Right renal pelvis (tissue), 4 donors: Measurements from ENCODE around the gene EXD3. TPM values are rescaled to one million over a fixed set of nuclear protein-coding genes. Genes with fewer than 3 reads are reported as not detected.
"Not testable (repeated sequence)": the region's sequence is repeated elsewhere in the genome, so short reads cannot be mapped to it uniquely, and the experiment has no call there.

Source experiments
- DNase-seq, 4 donors: peaks; one replicate each; pipeline ENCODE4 v3.0.0-alpha.2; 2013; ENCODE audit warnings: low read depth in 4 of 4, low spot score in 3 of 4, missing footprints in 1 of 4
- polyA plus RNA-seq, 4 donors: library from polyadenylated mRNA; unstranded; fragments of 120-200 nt; gene quantifications; one replicate each; pipeline ENCODE4 v1.2.1, GENCODE V29; 2013; ENCODE audit not compliant: insufficient read length in 4 of 4

The EXD3 gene
- polyA plus RNA-seq, 4 donors = 12.5 to 19.3 (median 13.8) TPM

DNA sequence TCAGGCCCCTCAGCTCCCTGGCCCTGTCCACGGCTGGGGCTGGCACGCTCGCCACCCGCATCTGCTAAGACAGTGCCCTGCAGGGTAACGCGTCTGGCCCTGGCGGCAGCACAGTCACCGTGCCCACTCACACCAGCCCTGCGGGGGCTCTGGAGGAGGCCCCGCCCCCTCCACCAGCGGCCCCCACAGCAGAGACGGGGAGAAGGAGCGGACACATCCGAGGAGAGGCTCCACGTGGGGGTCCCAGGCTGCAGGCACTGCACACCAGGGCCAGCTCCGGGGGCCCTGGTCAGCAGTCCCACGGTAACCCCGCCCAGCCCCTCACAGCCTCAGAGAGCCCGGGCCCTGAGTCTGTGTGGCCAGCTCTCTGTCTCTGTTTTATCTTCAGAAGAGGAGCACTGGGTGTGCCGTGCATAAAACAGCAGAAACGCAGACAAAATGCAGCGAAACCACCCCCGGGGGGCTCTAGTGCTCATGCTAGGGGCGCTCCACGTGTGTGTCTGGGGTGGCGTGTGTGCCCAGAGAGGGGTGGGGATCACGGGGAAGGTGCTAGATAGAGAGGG is 73.4 kb downstream of the EXD3 start:
- no peak for DNase-seq

DNA sequence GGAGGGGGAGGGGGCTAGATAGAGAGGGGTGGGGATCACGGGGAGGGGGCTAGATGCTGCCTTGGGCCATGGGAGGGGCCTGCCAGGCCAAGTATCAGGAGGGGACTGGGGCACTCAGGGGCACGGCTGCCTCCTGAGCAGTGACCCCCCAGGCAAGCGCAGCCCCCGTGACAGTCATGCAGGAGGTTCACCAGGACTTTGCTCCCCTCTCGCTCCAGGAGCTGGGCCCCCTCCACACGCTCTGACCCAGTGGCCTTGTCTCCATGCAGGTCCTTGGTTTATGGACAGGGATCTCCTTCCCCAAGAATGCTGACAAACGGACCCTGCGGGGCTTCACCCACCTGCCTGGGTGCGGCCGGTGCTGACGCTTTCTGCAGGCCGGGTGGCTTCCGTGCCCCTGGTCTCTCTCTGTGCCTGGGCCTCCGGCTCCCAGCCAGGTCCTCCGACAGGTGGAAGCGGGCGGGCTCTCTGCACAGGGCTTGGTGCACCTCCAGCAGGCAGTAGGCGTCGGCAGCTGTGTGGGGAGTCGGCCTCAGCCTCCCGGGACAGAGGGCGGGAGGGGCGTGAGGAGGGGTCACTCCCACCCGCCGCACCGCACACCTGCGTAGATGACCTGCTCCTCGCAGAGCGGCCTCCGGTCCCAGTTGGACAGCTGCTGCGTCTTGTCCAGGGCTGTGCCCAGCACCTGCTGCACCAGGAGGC is 74.0 kb downstream of the EXD3 start:
- DNase-seq = no peak

DNA sequence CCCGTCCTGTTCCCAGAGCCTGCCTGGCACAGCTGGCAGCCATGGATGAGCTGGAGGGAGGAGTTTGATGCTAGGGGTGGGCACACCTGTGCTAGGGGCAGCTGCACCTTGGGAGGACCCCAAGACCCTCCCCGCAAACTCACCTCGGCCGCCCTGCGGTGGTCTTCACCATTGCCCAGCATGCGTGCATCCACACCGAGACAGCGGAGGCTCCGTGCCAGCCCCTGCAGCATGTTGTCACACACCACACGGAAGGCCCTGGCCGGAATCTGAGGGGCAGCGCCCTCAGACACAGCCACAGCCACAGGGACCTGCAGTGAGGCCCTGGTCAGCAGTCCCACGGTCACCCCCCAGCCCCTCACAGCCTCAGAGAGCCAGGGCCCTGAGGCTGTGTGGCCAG is 75.0 kb downstream of the EXD3 start:
- DNase-seq = no peak

DNA sequence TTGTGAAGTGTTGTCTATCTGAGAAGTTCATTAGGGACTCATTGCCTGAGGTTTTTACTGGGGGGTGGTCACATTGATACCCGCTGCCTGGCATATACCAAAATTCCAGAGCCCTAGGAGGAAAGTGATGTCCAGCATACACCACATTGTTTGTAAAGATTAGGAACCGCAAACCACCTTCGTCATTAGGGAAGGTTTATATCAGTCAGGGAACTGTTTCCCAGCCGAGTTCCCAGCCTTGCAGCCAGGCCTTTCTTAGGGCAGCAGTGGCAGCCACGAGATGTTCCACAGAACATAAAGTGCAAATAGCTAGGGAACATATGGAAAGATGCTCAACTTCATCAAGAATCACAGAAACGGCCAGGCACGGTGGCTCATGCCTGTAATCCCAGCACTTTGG is 80.5 kb downstream of the EXD3 start:
- no peak for DNase-seq

DNA sequence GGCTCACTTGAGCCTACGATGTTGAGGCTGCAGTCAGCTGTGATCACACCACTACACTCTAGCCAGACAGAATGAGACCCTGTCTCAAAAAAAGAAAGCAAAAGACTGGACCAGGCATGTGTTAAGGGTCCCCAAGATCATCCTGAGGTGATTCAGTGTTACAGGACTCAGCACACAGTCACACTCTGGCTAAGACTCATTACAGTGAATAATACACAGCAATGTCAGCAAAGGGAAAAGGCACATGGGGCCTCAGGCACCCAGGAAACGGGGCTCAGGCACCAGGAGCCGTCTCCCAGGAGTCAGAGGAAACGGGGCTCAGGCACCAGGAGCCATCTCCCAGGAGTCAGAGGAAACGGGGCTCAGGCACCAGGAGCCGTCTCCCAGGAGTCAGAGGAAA is 81.7 kb downstream of the EXD3 start:
- no peak for DNase-seq

DNA sequence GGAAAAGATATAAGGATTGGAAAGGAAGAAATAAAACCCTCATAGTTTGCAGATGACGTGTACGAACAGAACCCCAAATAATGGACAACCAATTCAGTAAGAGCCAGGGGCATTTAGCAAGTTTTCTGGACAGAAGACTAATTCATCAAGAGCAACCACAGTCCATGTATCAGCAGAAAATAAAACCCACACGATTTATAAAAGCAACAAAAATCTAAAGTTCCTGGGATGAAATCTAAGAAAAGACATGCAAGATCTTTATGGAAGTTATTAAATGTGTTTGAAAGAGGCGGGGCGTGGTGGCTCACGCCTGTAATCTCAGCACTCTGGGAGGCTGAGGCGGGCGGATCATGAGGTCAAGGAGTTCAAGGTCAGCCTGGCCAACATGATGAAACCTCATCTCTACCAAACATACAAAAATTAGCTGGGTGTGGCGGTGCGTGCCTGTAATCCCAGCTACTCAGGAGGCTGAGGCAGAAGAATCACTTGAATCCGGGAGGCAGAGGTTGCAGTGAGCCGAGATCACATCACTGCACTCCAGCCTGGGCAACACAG is 83.0 kb downstream of the EXD3 start:
- DNase-seq = not testable (repeated sequence)

DNA sequence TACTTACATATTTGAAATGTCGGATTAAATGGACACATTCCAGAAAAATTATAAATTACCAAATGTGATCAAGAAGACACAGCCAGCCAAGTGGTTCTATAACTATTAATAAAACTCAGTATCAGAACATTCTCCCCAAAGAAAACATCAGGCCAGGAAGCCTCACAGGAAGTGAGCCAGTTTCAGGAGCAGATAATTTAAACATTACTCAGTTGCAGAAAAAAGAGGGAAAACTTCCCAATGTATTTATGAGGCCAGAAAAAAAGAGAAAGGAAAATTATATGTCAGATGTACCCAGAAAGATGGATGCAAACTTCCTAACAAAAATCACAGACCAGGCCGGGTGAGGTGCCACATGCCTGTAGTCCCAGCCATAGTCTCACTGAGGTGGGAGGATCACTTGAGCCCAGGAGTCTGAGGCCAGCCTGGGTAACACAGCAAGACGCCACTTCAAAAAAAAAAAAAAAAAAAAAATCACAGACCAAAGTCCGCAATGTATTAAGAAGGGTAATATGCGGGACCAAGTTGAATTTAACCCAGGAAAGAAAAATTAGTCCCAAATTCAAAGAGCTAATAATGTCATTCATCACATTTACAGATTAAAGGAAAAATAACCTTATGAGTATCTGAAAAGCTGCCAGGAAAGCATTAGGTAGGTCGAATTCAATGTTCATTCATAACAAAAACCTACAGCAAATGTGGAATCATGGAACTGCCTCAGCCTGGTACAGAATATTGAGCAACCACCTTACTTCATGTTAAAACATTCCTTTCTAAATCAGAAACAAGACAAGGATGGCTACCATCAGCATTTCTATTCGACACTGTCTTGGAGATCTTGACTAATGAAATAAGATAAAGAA is 83.7 kb downstream of the EXD3 start:
- DNase-seq = no peak

DNA sequence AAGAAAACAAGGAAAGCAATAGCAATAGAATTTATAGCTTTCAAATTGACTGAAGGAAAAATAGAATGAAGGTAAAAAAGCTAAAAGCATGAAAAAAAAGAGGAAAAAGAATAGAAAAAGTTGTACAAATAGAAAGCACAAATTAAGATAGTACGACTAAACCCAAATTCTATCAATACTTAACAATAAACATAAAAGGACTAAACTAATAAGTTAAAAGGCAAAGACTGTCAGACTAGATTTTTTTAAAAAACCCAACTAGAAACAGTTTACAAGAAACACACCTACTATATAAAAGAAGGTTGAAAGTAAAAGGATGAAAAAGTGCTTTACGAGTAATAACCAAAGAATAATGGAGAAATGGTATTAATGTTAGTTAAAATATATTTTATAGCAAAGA is 86.2 kb downstream of the EXD3 start:
- no peak for DNase-seq

DNA sequence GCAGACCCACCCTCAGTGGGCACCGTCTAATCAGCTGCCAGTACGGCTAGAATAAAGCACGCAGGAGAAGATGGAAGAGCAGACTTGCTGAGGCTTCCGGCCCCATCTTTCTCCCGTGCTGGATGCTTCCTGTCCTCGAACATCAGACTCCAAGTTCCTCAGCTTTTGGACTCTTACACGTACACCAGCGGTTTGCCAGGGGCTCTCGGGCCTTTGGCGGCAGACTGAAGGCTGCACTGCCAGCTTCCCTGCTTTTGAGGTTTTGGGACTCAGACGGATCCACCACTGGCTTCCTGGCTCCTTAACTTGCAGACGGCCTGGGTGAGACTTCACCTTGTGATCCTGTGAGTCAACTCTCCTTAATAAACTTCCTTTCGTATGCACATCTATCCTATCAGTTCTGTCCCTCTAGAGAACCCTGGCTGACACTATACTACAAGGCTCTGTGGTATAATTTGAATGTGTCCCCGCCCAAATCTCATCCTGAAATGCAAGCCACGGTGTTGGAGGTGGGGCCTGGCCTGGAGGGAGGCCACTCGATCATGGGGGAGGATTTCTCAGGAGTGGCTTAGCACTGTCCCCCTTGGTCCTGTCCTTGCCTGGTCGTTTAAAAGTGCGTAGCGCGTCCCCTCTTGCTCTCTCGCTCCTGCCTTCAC is 89.8 kb downstream of the EXD3 start:
- DNase-seq = no peak

DNA sequence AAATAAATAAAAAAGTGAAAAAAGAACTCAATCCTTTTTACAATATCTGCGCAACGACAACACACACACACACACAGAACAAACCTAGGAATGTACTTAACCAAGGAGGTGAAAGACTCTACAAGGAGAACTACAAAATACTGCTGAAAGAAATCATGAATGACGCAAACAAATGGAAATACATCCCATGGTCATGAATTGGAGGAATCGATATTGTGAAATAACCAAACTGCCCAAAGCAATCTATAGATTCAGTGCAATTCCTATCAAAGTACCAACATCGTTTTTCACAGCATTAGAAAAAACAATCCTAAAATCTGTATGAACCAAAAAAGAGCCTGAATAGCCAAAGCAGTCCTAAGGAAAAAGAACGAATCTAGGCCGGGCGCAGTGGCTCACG is 91.0 kb downstream of the EXD3 start:
- no peak for DNase-seq

DNA sequence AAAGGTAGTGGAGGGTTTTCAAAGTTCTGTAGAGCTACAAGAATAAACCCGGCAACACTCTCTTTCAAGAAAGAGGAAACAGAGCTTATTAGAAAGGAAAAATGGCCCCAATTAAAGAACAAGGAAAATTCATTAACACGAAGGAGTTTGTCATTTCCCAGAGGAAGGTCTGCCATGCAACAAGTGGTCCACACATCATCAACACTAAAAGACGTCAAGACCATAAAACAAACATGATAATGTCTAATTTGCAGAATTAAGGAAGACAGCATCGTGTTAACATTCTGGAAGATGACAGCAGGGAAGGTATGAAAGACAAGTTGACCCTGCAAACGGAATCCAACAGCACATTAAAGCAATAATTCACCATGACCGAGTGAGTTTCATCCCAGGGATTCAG is 92.3 kb downstream of the EXD3 start:
- DNase-seq = no peak

DNA sequence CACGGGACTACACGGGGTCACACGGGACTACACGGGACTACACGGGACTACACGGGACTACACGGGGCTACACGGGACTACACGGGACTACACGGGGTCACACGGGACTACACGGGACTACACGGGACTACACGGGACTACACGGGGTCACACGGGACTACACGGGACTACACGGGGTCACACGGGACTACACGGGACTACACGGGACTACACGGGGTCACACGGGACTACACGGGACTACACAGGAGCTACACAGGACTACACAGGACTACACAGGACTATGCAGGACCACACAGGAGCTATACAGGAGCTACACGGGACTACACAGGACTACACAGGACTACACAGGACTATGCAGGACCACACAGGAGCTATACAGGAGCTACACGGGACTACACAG is 93.4 kb downstream of the EXD3 start:
- DNase-seq = not testable (repeated sequence)

DNA sequence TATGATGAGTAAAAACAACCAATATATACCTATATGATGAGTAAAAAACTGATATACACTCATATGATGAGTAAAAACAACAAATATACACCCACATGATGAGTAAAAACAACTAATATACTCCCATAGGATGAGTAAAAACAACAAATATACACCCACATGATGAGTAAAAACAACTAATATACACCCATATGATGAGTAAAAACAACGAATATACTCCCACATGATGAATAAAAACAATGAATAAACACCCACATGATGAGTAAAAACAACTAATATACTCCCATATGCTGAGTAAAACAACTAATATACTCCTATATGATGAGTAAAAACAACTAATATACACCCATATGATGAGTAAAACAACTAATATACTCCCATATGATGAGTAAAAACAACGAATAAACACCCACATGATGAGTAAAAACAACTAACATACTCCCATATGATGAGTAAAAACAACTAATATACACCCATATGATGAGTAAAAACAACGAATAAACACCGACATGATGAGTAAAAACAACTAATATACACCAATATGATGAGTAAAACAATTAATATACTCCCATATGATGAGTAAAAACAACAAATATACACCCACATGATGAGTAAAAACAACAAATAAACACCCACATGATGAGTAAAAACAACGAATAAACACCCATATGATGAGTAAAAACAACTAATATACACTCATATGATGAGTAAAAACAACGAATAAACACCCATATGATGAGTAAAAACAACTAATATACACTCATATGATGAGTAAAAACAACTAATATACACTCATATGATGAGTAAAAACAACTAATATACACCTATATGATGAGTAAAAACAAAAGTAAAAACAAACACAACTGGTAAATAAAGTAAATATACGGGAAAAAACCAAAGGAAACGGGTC is 95.1 kb downstream of the EXD3 start:
- DNase-seq = not testable (repeated sequence)

DNA sequence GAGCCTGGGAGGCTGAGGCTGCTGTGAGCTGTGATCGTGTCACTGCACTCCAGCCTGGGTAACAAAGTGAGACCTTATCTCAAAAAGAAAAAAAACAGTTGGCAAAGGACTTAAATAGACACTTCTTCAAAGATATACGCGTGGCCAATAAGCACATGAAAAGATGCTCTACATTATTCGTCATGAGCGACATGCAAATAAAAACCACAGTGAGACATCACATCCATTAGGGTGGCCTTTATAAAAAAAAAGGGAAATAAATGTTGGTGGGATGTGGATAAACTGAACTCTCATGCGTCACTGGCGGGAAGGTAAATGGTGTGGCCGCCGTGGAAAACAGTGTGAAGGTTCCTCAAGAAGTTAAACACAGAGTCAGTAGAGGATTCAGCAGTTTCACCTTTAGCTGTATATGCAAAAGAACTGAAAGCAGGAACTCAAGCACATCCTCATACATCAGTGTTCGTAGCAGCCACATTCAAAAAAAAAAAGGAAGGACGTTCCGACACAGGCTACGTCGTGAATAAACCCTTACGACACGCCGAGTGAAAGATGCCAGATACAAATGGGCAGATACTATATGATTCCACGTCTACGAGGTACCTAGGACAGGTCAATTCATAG is 96.4 kb downstream of the EXD3 start:
- DNase-seq = no peak

DNA sequence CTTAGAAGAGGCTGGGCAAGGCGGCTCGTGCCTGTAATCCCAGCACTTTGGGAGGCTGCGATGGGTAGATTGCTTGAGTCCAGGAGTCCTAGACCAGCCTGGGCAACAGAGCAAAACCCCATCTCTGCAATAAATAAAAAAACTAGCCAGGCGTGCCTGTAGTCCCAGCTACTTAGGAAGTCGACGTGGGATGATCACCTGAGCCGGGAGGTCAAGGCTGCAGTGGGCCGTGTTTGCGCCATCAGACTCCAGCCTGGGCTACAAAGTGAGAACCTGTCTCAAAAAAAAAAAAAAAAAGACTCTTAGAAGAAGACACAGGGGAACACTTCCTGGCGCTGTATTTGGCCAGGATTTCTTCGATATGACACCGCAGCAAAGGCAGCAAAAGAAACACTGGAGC is 97.2 kb downstream of the EXD3 start:
- DNase-seq = no peak

DNA sequence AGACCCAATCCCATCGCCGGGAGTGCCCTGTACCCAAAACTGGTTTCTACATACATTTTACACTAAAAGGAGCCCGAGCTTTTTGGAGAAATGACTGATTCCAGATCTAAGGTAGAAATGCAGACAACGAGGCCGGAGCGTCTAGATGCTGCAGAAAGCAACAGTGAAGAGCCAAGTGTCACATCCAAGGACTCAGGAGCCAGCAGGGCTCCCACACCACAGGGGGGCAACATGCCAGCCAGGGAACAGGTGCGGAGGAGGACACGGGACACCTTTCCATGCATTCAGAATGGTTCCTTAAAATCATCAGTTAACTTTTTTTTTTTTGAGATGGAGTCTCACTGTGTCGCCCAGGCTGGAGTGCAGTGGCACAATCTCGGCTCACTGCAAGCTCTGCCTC is 97.8 kb downstream of the EXD3 start:
- DNase-seq = no peak

DNA sequence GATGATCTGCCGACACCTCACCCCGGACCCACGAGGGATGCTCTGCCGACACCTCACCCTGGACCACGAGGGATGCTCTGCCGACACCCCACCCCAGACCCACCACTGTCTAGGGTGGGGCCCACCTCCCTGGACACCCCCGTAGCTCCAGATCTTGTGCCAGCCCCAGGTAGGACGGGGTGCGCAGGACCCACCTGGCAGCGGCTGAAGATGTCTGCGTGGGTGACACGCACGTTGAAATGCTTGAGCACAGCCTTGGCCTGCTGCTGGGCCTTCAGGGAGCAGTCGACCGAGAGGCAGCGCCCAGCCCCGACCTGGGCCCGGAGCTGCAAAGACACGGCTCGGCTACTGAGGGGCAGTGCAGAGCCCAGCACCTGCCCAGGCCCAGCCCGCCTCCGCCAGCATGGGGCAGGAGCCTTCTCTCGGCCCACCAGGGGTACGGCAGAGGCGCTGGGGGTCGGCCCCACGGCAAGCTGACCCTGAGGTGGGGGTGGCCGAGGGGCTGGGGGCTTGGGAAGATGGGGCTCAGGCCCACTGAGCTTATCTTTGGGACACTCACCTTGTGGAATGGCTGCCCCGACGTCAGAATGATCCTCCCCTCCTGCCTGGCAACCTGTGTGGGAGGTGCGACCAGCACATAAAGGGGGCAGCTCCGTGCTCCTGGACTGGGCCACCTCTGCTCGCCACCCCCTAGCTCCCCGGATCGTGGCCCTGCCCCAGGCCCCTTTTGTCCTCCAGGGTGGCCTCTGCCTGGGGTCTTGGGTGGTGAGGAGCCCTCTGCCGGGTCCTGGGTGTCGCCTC is 99.2 kb downstream of the EXD3 start:
- DNase-seq = no peak

DNA sequence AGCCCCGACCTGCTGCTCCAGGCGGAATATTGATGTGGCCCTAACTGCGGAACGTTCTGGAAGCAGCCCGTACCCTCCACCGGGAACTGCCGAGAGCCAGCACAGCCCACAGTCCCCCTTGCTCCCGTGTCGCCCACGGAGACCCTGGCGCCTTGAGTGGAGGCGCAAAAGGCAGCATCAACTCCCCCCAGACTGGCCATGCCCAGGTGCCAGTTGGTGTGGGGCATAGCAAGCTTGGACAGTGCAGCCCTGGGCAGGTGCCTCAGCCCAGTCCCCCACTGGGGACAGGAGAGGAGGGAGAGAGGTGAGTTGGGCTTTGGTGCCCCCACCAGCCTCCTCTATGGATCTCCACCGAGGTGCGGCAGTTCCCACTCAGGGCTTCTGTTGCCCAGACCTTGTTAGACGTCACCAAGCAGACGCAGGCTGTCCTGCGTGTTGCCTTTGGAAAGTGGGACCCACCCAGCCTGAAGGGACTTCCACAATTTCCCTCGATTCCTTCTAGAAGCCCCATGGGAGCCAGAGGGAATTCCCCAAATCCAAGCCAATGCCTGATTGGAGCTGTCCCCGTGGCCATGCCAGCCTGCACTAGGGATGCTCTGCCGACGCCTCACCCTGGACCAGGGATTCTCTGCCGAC is 101.1 kb downstream of the EXD3 start:
- DNase-seq = no peak
